ENCODE results near the gene ADAD2.

GRCh38 chr16:84239141-84239769 is 48.3 kb downstream of the ADAD2 start:
- TF ChIP-seq CTCF (IDR thresholded peaks at IDR 0.05) (no peak), POLR2A (IDR thresholded peaks at IDR 0.05) (no peak)
